HG03342 (cell line): ENCODE data around the gene MRTO4.

Experiments
- ATAC-seq: cut with Tn5 transposase; IDR thresholded peaks from one replicate; pipeline ENCODE4 v1.9.1; 2021; ENCODE audit warnings: mild to moderate bottlenecking, moderate library complexity; ENCODE audit not compliant: unreplicated experiment

The MRTO4 gene

DNA sequence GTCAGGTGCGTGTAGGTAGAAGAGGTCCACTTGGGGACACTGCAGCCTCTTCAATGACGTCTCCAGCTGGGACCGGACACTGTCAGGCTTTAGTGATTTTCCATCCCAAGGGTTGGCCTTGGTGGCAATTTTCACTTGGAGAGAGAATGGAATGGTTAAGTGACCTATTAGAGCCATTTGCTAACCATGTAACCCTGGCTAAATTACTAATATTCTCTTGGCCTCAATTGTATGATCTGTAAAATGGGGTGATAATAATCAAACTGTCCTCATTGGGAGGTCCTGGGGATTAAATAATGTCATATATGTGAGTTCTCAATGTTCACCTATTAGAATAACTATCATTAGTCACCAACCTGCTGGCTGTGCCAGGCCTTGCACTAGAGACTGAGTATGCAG, 56.9 kb downstream of the MRTO4 start:
- ATAC-seq: no peak

DNA sequence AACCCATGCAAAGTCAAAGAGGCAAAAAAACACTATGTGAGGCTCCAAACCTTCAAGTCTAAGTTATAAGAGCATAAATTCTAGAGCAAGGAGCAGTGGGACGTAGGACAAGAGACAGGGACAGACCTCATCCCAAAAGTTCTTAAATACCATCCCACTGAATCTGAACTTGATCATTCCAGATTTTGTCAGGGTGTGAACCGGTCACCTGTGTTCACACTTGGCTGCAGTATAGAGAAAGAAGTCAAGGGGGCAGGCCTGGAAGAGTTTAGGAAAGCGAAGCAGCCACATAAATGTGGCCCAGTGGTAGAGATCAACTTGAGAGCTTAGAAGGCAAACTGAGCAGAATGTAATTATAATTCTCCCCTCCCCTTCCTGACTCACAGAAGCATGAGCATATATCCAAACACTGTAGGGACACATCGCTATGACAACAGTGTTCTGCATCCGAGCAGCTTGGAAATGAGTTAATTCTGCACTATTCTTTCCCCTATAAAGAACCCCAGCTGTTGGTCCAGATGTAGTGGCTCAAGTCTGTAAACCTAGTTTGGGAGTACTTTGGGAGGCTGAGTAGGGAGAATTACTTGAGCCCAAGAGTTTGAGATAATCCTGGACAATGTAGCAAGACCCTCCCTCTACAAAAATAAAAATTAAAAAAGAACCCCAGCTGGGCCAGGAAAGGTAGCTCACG, 57.7 kb downstream of the MRTO4 start:
- ATAC-seq: no peak
